GM19023 (cell line): ENCODE data around the gene AGBL4.

Experiments
- ATAC-seq: cut with Tn5 transposase; IDR thresholded peaks from one replicate; pipeline ENCODE4 v1.9.1; 2021; ENCODE audit warnings: mild to moderate bottlenecking, moderate library complexity; ENCODE audit not compliant: unreplicated experiment

Gene AGBL4

GRCh38 chr1:48619539-48619938 is 1404.2 kb downstream of the AGBL4 start:
- ATAC-seq = no peak

- no peak for ATAC-seq
Measured at GRCh38 chr1:48617252-48617651, 1406.5 kb downstream of the AGBL4 start.

- no peak for ATAC-seq
Measured at GRCh38 chr1:48616710-48617109, 1407.0 kb downstream of the AGBL4 start.

- no peak for ATAC-seq
Measured at GRCh38 chr1:48611841-48612240, 1411.9 kb downstream of the AGBL4 start.

- ATAC-seq = no peak
Measured at GRCh38 chr1:48610628-48611542, 1412.9 kb downstream of the AGBL4 start.

GRCh38 chr1:48608882-48609281 is 1414.9 kb downstream of the AGBL4 start:
- ATAC-seq = no peak

- no peak for ATAC-seq
Measured at GRCh38 chr1:48603222-48603621, 1420.5 kb downstream of the AGBL4 start.

- no peak for ATAC-seq
Measured at GRCh38 chr1:48602349-48602748, 1421.4 kb downstream of the AGBL4 start.

GRCh38 chr1:48600182-48600581 is 1423.6 kb downstream of the AGBL4 start:
- ATAC-seq = no peak

GRCh38 chr1:48597663-48598062 is 1426.1 kb downstream of the AGBL4 start:
- ATAC-seq = no peak

GRCh38 chr1:48596046-48596445 is 1427.7 kb downstream of the AGBL4 start:
- no peak for ATAC-seq

- no peak for ATAC-seq
Measured at GRCh38 chr1:48595613-48596012, 1428.1 kb downstream of the AGBL4 start.

- ATAC-seq = no peak
Measured at GRCh38 chr1:48592330-48592729, 1431.4 kb downstream of the AGBL4 start.

GRCh38 chr1:48591181-48591580 is 1432.6 kb downstream of the AGBL4 start:
- no peak for ATAC-seq

GRCh38 chr1:48588061-48588460 is 1435.7 kb downstream of the AGBL4 start:
- ATAC-seq = no peak

GRCh38 chr1:48582408-48582807 is 1441.3 kb downstream of the AGBL4 start:
- ATAC-seq = no peak

GRCh38 chr1:48581270-48581669 is 1442.5 kb downstream of the AGBL4 start:
- no peak for ATAC-seq

GRCh38 chr1:48576565-48576964 is 1447.2 kb downstream of the AGBL4 start:
- no peak for ATAC-seq

- ATAC-seq = peak; percentile 88
Measured at GRCh38 chr1:48572646-48573258, 1451.0 kb downstream of the AGBL4 start.

GRCh38 chr1:48572134-48572533 is 1451.6 kb downstream of the AGBL4 start:
- ATAC-seq = no peak

- no peak for ATAC-seq
Measured at GRCh38 chr1:48571303-48571987, 1452.3 kb downstream of the AGBL4 start.

GRCh38 chr1:48570568-48570967 is 1453.2 kb downstream of the AGBL4 start:
- no peak for ATAC-seq
